Activated CD4-positive, alpha-beta T cell treated with anti-CD3 and anti-CD28 coated beads, Interleukin-2, amount 50 U/mL, for 24 hours (primary cell): ENCODE measurements around the gene AFG1L.
"Not testable (repeated sequence)": the region's sequence is repeated elsewhere in the genome, so short reads cannot be mapped to it uniquely, and the experiment has no call there.

ENCODE experiments used
- DNase-seq, 2 donors: peaks; one replicate each; pipeline ENCODE4 v3.0.0-alpha.2; 2020; ENCODE audit warnings: low read depth in 1 of 2, low spot score in 1 of 2

The AFG1L gene

DNA sequence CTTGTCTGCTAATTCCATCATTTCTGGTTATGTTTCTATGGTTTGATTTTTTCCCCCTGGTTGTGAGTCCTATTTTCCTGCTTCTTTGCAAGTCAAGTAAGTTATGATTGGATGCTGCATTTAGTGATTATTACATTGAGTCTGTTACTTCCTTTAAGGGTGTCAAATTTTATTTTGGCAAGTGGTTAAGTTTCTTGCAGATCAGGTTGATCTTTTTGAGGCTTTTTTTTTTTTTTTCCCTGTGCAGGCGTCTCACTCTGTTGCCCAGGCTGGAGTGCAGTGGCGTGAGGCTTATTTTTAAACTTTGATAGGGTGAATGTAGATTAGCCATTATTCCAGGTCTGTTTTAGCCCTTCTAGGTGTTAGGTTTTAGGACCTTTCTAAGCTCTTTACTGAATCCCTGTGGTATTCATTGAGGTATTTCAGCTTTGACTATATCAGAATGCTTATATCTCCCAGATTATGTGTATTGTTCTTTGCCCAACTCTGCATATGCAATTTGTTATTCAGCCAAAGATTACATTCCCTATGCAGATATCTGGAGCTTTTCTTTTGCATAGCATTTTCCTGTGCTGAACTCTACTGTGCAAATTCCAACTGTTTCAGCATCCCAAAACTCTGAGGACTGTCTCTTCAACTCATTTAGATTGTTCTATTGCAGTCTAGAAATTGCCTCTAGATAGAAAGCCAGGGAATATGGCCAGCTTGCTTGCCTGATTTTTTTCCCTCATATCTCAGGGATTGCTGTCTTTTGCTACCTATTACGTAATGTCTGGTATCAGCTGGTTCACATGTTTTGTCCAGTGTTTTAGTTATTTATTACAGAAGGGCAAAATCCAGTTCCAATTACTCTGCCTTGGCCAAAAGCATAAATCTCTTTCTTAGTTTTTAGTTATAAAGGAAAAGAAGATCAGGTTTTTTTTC, 113.3 kb downstream of the AFG1L start:
- DNase-seq, result no peak

- no peak for DNase-seq
Observed at GRCh38 chr6:108408861-108409260, 114.0 kb downstream of the AFG1L start.

DNA sequence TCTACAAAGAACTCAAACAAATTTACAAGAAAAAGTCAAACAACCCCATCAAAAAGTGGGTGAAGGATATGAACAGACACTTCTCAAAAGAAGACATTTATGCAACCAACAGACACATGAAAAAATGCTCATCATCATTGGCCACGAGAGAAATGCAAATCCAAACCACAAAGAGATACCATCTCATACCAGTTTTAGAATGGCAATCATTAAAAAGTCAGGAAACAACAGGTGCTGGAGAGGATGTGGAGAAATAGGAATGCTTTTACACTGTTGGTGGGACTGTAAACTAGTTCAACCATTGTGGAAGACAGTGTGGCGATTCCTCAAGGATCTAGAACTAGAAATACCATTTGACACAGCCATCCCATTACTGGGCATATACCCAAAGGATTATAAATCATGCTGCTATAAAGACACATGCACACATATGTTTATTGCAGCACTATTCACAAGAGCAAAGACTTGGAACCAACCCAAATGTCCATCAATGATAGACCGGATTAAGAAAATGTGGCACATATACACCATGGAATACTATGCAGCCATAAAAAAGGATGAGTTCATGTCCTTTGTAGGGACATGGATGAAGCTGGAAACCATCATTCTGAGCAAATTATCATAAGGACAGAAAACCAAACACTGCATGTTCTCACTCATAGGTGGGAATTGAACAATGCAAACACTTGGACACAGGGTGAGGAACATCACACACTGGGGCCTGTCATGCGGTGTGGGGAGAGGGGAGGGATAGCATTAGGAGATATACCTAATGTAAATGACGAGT, 121.4 kb downstream of the AFG1L start:
- not testable (repeated sequence) for DNase-seq

DNA sequence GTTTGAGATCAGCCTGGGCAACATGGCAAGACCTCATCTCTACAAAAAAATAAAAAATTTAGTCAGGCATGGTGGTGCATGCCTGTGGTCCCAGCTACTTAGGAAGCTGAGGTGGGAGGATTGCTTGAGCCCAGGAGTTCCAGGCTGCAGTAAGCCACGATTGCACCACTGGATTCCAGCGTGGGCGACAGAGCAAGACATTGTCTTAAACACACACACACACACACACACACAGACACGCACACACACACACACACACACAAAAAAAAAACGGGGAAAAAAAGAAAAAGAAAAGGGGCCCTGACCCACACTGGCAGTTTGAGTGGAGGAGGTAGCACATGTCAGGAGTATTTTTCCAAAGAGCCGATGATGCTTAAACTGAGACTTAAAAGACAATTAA, 122.2 kb downstream of the AFG1L start:
- no peak for DNase-seq

DNA sequence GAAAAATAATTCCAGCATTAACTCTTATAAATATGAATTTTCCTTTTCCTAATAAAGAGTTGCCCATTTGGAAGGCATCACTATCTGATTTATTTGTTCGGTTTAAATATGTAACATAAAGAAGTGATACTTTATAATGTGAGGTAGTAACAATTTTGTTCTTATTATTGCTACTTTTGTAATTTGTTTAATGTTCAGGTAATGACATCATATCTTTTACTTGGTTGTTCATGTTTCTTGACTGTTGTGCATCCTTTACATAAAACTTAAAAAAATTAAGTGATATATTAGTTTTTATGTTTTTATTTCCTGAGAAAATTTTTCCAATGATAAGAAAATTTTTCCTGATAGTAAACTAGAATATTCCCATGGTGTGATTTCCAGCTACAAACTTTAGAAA, 124.6 kb downstream of the AFG1L start:
- DNase-seq, result no peak

DNA sequence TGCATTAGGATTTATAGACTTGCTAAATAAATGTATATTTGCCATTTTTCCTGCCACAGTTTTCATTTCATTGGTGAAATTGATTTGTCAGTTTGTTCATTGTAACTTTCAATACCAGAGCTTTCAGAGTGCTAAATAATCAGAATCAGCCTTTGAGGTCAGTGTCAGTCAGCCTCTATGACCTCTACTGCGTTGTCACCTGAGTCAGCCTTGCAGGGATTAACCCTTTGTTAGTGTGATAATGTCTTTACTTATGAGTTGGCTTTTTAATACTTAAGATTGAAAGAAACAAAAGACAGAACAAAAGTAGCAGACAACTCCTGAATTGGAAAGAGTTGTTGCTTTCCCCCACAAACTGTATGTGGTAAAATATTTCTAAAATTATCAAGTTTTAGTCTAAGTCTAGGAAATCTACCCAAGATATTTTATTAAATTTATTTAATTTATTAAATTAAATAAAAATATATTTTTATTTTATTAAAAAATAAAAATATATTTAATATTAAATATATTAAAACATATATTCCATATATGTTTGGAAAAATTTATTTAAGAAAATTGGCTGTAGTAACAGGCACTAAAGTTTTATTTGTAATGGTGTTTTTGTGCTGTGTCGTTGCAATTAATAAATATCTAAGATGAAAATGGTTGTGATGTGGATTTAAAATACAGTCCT, 125.2 kb downstream of the AFG1L start:
- no peak for DNase-seq

DNA sequence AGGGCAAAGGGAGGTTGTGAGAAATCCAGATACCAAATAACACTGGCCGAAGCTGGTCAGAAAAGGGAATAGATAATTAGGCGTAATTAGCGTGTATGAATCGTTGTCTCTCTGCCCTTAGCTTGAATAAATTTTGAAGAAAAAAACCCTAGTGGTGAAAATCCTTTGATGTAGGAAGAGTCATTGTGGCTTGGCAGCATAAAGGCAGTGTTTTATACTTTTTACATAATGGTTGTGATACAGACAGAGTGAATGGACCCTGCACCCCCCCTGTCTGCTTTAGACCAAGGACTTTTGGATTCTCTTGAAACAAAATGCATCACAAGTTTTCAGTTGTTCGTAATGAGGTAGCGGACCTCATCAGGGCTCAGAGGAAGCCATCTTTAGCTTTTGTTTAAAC, 126.5 kb downstream of the AFG1L start:
- no peak for DNase-seq

DNA sequence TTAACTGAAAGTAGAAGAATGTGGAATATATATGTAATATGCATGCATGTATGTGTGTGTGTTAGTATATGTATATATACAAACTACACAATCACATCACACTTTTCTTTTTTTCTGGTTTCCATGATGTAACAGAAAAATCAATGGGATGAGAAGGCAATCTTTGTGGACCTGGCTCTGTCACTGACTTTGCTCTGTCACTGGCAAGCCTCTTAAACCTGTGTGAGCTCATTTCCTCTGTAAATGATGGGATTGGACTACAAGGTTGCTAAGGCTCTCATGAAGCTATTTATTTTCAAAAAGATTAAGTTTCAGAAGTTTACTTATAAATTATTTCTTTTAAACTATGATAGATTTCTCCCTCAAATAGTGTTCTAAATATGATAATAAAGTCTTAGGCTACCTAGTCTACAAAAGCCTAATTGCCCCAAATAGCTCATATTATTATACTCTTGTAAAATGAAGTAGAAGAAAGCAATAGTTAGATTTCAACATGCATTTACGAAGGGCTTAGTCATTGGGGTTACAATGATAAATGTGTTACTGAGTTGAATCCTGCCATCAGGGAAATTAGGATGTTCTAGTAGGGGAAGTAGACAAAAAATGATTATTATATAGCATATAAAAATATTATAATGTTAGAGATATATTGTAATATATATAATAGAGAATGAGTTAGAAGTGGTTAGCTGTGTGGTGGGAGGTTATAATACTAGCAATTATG, 129.3 kb downstream of the AFG1L start:
- DNase-seq, result no peak

GRCh38 chr6:108425428-108425827, 130.6 kb downstream of the AFG1L start:
- DNase-seq, result no peak

DNA sequence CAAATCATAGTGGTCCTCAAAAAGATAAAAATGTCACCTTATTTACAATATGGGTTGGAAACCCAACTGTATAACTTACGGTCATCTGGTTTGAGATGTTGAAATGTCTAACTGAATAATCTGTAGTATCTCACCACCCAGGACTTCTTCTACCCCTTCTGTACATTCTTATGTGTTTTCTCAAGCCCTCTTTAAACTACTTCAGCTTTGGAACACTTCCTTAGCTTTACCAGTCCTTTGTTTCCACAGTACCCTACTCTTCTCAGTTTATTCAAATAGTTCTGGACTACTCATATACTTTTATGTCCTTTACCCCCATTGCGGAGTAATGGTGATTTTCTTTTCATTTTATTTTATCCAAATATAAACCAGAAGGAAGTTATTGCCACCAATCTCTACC, 137.3 kb downstream of the AFG1L start:
- no peak for DNase-seq

- no peak for DNase-seq
Observed at GRCh38 chr6:108432792-108433191, 137.9 kb downstream of the AFG1L start.

DNA sequence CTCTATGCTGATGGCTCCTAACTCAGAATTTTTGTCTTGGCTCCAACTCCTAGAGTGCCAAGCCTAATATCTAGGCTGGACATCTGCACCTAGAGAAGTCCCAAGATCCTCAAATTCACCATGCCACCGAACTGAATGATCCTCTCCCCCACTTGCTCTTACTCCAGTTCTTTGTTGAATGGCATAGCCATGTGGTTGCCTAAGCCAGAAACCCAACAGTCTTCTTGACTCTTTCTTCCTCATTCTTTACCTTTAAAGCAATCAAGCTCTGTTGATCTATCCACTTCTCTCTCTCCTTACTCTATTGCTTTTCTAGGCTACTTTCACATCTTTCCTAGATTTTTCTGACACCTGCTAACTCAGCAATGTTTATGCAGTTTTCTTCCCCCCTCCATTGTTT, 139.4 kb downstream of the AFG1L start:
- DNase-seq, result no peak

DNA sequence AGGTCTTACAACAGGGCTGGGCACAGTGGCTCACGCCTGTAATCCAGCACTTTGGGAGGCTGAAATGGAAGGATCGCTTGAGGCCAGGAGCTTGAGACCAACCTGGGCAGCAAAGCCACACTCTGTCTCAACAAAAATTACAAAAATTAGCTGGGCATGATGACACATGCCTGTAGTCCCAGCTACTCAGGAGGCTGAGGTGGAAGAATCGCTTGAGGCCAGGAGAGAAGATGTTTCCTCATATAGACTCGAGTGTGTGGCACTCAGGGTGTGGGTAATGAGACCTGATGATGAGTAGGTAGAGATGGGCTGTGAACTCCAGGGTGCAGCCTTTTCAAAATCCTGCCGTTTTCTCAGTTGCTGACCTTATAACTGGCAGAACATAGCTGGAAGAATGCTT, 140.5 kb downstream of the AFG1L start:
- DNase-seq, result no peak

GRCh38 chr6:108436771-108437170, 141.9 kb downstream of the AFG1L start:
- no peak for DNase-seq

DNA sequence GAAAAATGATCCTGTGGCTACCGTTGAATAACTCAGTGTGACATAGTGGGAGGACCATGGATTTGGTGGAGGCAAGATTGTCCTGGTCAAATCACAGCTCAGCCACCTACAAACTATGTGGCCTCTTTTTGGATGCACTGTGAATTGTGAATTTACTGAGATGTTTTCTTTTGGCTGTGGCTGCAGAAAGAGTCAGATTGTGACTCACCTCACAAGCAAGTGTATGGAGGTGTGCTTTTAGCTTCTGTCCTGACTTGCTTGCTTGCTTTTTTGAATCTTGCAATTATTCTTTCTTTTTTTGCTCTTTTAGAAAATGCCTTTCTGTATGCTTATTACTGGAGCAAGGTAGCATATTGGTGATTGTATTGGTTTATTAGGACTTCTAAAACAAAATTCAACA, 143.0 kb downstream of the AFG1L start:
- no peak for DNase-seq

DNA sequence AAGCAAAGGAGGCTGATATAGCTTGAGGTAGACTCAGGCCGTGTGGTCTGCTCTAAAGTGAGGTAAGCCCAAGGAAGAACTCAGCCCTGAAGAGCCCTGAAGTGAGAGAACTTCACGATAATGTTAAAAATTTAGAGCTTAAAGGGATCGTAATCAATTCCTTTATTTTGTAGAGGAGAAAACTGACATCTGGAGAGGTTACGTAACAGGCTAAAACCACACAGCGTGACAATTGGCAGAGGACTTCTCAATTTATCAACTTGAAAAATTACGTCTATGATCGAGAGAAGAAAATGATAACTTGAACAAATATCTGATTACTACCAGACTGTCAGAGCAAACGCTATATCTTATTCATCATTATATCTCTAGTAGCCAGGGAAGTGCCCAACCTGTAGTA, 144.1 kb downstream of the AFG1L start:
- no peak for DNase-seq

GRCh38 chr6:108441141-108441540, 146.3 kb downstream of the AFG1L start:
- DNase-seq, result no peak

- DNase-seq, result no peak
Observed at GRCh38 chr6:108442770-108443520, 148.1 kb downstream of the AFG1L start.

GRCh38 chr6:108446629-108447150, 151.8 kb downstream of the AFG1L start:
- no peak for DNase-seq

GRCh38 chr6:108448481-108448880, 153.6 kb downstream of the AFG1L start:
- no peak for DNase-seq
